Activated naive CD8-positive, alpha-beta T cell treated with anti-CD3 and anti-CD28 coated beads, Interleukin-2, amount 10 ng/mL, durations not matched to agents 7 days and 5 days (primary cell): Measurements from ENCODE around the gene VPS37C. TPM values are rescaled to one million over a fixed set of nuclear protein-coding genes. Genes with fewer than 3 reads are reported as not detected.

ENCODE experiments used
- ATAC-seq: fragments of 150-1000 bp; cut with Tn5 transposase; one replicate; pipeline ENCODE4 v1.10.0; 2021; ENCODE audit warnings: low read depth, moderate library complexity
- POLR2A ChIA-PET: fragments of 350-600 bp; sonication (Branson Sonifier 250); formaldehyde crosslinking; loops from one replicate; lab custom pipeline; 2021; ENCODE audit warnings: antibody characterized with exemption; lab: Charles Lee
- DNase-seq: peaks from one replicate; pipeline ENCODE4 v3.0.0; 2021
- H3K27ac Mint-ChIP-seq: one replicate; pipeline ENCODE4 v1.8.0; 2022; ENCODE audit warnings: mild to moderate bottlenecking, mixed read lengths
- H3K27me3 Mint-ChIP-seq: one replicate; pipeline ENCODE4 v1.8.0; 2022; ENCODE audit warnings: mild to moderate bottlenecking, moderate library complexity, mixed read lengths
- H3K36me3 Mint-ChIP-seq: one replicate; pipeline ENCODE4 v1.8.0; 2021; ENCODE audit warnings: mild to moderate bottlenecking, mixed read lengths
- H3K4me1 Mint-ChIP-seq: one replicate; pipeline ENCODE4 v1.8.0; 2021; ENCODE audit warnings: mixed read lengths
- H3K4me3 Mint-ChIP-seq: one replicate; pipeline ENCODE4 v1.8.0; 2022; ENCODE audit warnings: mild to moderate bottlenecking, moderate library complexity, mixed read lengths
- H3K9me3 Mint-ChIP-seq: one replicate; pipeline ENCODE4 v1.8.0; 2021; ENCODE audit warnings: mixed read lengths
- total RNA-seq, 2 experiments: library from RNA; stranded (reverse); gene quantifications; one replicate each; pipeline ENCODE4 v1.2.3, GENCODE V29; 2021

Gene VPS37C
- total RNA-seq, 2 experiments from 2014 or later: 5.6 to 6.0 TPM

- no peaks in the 10 kb centered on the region for H3K27me3 Mint-ChIP-seq
- POLR2A ChIA-PET: interaction anchor here (0.9 kb wide), 1 partner anchor 12 kb away, joined by 3 read pairs; no protein-coding TSS in a partner anchor
- no peak overlapping the region for H3K4me3 Mint-ChIP-seq
- no peak for ATAC-seq
- no peak overlapping the region for H3K27ac Mint-ChIP-seq
- peak; percentile 9 for DNase-seq
- peaks cover 6% of the 10 kb centered on the region for H3K9me3 Mint-ChIP-seq
- H3K4me1 Mint-ChIP-seq: peaks cover 17% of the 10 kb centered on the region
- peaks cover 13% of the 10 kb centered on the region for H3K36me3 Mint-ChIP-seq
Measured at GRCh38 chr11:61157743-61158142, 3.5 kb downstream of the VPS37C start.

- DNase-seq (no peak), ATAC-seq (no peak)
- POLR2A ChIA-PET: interaction anchor here (1.5 kb wide), 1 partner anchor 127 kb away, joined by 4 read pairs; no protein-coding TSS in a partner anchor
- Mint-ChIP-seq H3K4me1 (peaks cover 8% of the 10 kb centered on the region), H3K4me3 (no peak overlapping the region), H3K27me3 (no peaks in the 10 kb centered on the region), H3K27ac (no peak overlapping the region), H3K9me3 (peaks cover 6% of the 10 kb centered on the region), H3K36me3 (peaks cover 13% of the 10 kb centered on the region)
Measured at GRCh38 chr11:61155741-61156140, 5.5 kb downstream of the VPS37C start.

- H3K4me3 Mint-ChIP-seq: no peak overlapping the region
- H3K27ac Mint-ChIP-seq: no peak overlapping the region
- no peaks in the 10 kb centered on the region for H3K27me3 Mint-ChIP-seq
- POLR2A ChIA-PET: interaction anchor here (1.5 kb wide), 1 partner anchor 127 kb away, joined by 4 read pairs; no protein-coding TSS in a partner anchor
- peaks cover 6% of the 10 kb centered on the region for H3K9me3 Mint-ChIP-seq
- DNase-seq (no peak), ATAC-seq (no peak)
- peaks cover 6% of the 10 kb centered on the region for H3K4me1 Mint-ChIP-seq
- peaks cover 13% of the 10 kb centered on the region for H3K36me3 Mint-ChIP-seq
Measured at GRCh38 chr11:61155312-61155711, 5.9 kb downstream of the VPS37C start.

GRCh38 chr11:61154528-61154927, 6.7 kb downstream of the VPS37C start:
- POLR2A ChIA-PET: interaction anchor here (1.5 kb wide), 1 partner anchor 128 kb away, joined by 4 read pairs; no protein-coding TSS in a partner anchor
- ATAC-seq (no peak), DNase-seq (no peak)
- peaks cover 13% of the 10 kb centered on the region for H3K36me3 Mint-ChIP-seq
- peaks cover 6% of the 10 kb centered on the region for H3K9me3 Mint-ChIP-seq
- peaks cover 4% of the 10 kb centered on the region for H3K4me1 Mint-ChIP-seq
- no peak overlapping the region for H3K27ac Mint-ChIP-seq
- no peaks in the 10 kb centered on the region for H3K27me3 Mint-ChIP-seq
- H3K4me3 Mint-ChIP-seq: no peak overlapping the region

GRCh38 chr11:61153593-61154095, 7.6 kb downstream of the VPS37C start:
- Mint-ChIP-seq H3K27ac (no peak overlapping the region), H3K36me3 (peaks cover 13% of the 10 kb centered on the region), H3K9me3 (peaks cover 6% of the 10 kb centered on the region), H3K4me3 (no peak overlapping the region), H3K27me3 (no peaks in the 10 kb centered on the region), H3K4me1 (peaks cover 3% of the 10 kb centered on the region)
- DNase-seq (no peak), ATAC-seq (no peak)
- POLR2A ChIA-PET: no interaction called here

- peaks cover under 1% of the 10 kb centered on the region for H3K4me1 Mint-ChIP-seq
- H3K9me3 Mint-ChIP-seq: peaks cover 6% of the 10 kb centered on the region
- peaks cover 13% of the 10 kb centered on the region for H3K36me3 Mint-ChIP-seq
- H3K27me3 Mint-ChIP-seq: peaks cover 2% of the 10 kb centered on the region
- ATAC-seq (no peak), DNase-seq (no peak)
- H3K4me3 Mint-ChIP-seq: no peak overlapping the region
- POLR2A ChIA-PET: no interaction called here
- no peak overlapping the region for H3K27ac Mint-ChIP-seq
Measured at GRCh38 chr11:61152816-61153592, 8.2 kb downstream of the VPS37C start.

- H3K27ac Mint-ChIP-seq: no peak overlapping the region
- peaks cover 11% of the 10 kb centered on the region for H3K36me3 Mint-ChIP-seq
- ATAC-seq (no peak), DNase-seq (no peak)
- no peaks in the 10 kb centered on the region for H3K4me1 Mint-ChIP-seq
- H3K9me3 Mint-ChIP-seq: peaks cover 6% of the 10 kb centered on the region
- peaks cover 2% of the 10 kb centered on the region for H3K27me3 Mint-ChIP-seq
- H3K4me3 Mint-ChIP-seq: no peak overlapping the region
- POLR2A ChIA-PET: no interaction called here
Measured at GRCh38 chr11:61151545-61152252, 9.5 kb downstream of the VPS37C start.

GRCh38 chr11:61150706-61151544, 10.3 kb downstream of the VPS37C start:
- Mint-ChIP-seq H3K4me1 (peaks cover 4% of the 10 kb centered on the region), H3K4me3 (no peak overlapping the region), H3K9me3 (peaks cover 6% of the 10 kb centered on the region)

GRCh38 chr11:61149624-61150615, 11.3 kb downstream of the VPS37C start:
- DNase-seq (no peak), ATAC-seq (no peak)
- Mint-ChIP-seq H3K9me3 (peaks cover 6% of the 10 kb centered on the region), H3K27me3 (peaks cover 2% of the 10 kb centered on the region), H3K36me3 (peaks cover 8% of the 10 kb centered on the region), H3K4me3 (no peak overlapping the region), H3K4me1 (peaks cover 8% of the 10 kb centered on the region), H3K27ac (no peak overlapping the region)
- POLR2A ChIA-PET: no interaction called here

More at GRCh38 chr11:61150706-61151544, 10.3 kb downstream of the VPS37C start:
- POLR2A ChIA-PET: no interaction called here
- DNase-seq: no peak
- Mint-ChIP-seq H3K27me3 (peaks cover 2% of the 10 kb centered on the region), H3K36me3 (peaks cover 10% of the 10 kb centered on the region), H3K27ac (no peak overlapping the region)
- ATAC-seq: no peak

- Mint-ChIP-seq H3K4me3 (no peak overlapping the region), H3K27me3 (peaks cover 2% of the 10 kb centered on the region), H3K9me3 (no peaks in the 10 kb centered on the region), H3K4me1 (peaks cover 8% of the 10 kb centered on the region), H3K36me3 (no peaks in the 10 kb centered on the region), H3K27ac (no peak overlapping the region)
- DNase-seq: no peak
- POLR2A ChIA-PET: no interaction called here
- ATAC-seq: no peak
Measured at GRCh38 chr11:61147791-61148620, 13.2 kb downstream of the VPS37C start.

GRCh38 chr11:61147271-61147670, 14.0 kb downstream of the VPS37C start:
- Mint-ChIP-seq H3K4me1 (peaks cover 10% of the 10 kb centered on the region), H3K36me3 (no peaks in the 10 kb centered on the region), H3K27me3 (peaks cover 2% of the 10 kb centered on the region), H3K4me3 (no peak overlapping the region), H3K9me3 (no peaks in the 10 kb centered on the region), H3K27ac (no peak overlapping the region)
- POLR2A ChIA-PET: no interaction called here
- ATAC-seq (no peak), DNase-seq (no peak)
